Activated CD4-positive, alpha-beta T cell treated with anti-CD3 and anti-CD28 coated beads, Interleukin-2, amount 50 U/mL, for 24 hours (primary cell): ENCODE results near the gene KIF3A.
"Not testable (repeated sequence)": the region's sequence is repeated elsewhere in the genome, so short reads cannot be mapped to it uniquely, and the experiment has no call there.

Experiments
- DNase-seq, 2 donors: peaks; one replicate each; pipeline ENCODE4 v3.0.0-alpha.2; 2020; ENCODE audit warnings: low read depth in 1 of 2, low spot score in 1 of 2

Gene KIF3A

DNA sequence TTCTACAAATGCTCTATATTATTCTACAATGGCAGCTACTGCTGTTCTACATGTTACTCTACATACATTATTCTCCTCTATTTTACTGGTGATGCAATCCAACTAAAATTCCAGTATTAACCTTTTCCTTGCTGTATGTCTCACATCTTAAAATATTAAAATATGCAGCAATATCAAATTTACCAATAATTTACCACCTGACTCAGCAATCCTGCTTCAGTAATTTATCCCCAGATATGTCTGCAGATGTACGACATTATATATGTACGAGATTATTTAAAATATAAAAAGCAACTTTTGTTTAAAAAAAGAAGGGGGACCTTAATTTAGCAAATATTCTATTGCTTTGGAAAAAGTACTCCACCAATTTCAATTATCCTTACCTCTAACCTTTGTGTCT, 11.6 kb downstream of the KIF3A start:
- no peak for DNase-seq

DNA sequence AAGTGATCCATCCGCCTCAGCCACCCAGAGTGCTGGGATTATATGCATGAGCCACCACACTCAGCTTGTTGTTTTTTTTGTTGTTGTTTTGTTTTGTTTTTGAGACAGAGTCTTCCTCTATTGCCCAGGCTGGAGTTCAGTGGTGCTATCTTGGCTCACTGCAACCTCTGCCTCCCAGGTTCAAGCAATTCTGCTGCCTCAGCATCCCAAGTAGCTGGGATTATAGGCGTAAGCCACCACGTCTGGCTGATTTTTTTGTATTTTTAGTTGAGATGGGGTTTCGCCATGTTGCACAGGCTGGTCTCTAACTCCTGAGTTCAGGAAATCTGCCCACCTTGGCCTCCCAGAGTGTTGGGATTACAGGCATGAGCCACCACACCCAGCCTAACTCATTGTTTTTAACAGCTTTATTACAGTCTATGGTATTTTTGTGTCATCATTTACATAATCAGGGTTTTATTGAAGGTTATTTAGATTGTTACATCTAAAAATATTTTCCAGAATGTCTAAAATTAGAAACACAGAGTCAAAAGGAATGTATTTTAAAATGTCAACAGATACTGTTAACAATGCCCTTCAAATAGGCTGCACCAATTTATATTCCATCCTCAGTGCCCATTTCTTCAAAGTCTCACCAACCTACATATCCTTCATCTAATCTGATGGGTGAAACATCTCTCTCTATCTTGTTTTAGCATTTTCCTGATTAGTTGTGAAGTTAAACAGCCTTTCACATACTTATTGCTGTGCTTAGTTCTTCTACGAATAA, 18.6 kb downstream of the KIF3A start:
- DNase-seq, result no peak

DNA sequence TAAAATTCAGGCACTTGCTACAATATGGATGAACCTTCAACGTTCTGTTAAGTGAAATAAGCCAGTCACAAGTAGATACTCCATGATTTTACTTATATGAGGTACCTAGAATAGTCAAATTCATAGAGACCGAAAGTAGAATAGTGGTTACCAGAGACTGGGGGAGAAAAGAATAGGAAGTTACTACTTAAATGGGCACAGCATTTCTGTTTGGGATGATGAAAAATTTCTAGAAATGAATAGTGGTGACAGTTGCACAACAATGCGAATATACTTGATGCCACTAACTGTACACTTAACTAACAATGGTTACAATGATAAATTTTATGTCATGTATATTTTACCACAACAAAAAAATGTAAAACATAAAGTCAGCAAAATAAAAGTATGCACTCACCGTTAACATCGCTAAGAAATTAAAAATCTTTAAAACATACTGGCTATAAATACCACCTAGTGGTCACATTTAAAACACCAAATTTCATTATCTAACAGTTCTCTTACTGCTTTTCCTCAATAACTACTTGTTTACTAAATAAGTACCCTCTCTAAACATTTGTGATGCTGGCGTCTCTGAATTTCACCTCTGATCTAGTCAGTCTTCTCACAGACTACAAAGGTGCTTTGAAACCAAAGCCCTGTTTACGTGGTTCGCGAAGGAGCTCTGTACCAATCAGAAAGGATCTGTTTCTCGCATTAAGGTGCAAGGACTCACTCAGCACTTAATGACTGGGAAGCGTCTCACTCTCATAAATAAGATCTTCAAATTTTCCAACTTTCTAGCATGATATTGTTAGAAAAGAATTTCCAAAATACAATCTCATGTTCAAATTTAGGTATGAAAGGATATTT, 22.7 kb downstream of the KIF3A start:
- no peak for DNase-seq

DNA sequence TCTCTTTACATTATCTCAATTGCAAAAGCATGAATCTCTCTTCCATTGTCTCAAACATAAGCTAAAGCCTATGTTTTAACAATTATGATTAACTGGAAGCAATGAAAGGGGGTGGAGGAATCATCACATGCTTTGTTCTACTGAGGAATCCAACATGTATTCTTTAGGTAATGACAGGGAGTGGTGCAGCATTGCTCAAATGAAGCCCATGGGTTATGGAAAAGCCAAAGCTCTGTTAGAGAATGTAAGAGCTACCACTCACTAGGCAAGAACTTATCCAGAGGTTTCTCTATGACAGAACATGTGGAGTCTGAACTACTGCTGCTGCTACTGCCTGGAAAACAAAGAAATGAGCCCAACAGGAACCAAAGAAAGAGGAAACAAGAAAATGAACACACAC, 28.7 kb downstream of the KIF3A start:
- DNase-seq, result no peak

GRCh38 chr5:132704875-132705274, 32.5 kb downstream of the KIF3A start:
- DNase-seq, result no peak

- DNase-seq, result no peak
Observed at GRCh38 chr5:132695956-132696355, 41.4 kb downstream of the KIF3A start.

DNA sequence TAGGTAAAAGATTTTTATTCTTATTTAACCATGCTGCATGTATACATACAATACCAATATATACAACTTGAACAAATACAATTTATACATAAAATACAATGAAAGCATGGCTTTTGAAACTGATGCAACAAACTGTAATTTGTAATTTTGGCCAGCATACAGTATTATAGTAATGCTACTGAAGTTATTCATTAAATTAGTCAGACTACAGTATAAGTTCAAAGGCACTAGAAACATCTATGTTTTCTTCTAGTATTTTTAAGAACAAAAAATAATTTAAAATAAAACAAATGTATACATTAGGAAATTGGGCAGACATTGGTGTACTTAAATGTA, 44.7 kb downstream of the KIF3A start:
- no peak for DNase-seq

GRCh38 chr5:132691755-132692631, 45.4 kb downstream of the KIF3A start:
- not testable (repeated sequence) for DNase-seq

GRCh38 chr5:132690156-132690555, 47.2 kb downstream of the KIF3A start:
- no peak for DNase-seq

GRCh38 chr5:132689513-132689912, 47.8 kb downstream of the KIF3A start:
- no peak for DNase-seq

- no peak for DNase-seq
Observed at GRCh38 chr5:132688536-132689339, 48.6 kb downstream of the KIF3A start.

- DNase-seq, result no peak
Observed at GRCh38 chr5:132687995-132688394, 49.4 kb downstream of the KIF3A start.

GRCh38 chr5:132686193-132686592, 51.2 kb downstream of the KIF3A start:
- DNase-seq, result no peak

DNA sequence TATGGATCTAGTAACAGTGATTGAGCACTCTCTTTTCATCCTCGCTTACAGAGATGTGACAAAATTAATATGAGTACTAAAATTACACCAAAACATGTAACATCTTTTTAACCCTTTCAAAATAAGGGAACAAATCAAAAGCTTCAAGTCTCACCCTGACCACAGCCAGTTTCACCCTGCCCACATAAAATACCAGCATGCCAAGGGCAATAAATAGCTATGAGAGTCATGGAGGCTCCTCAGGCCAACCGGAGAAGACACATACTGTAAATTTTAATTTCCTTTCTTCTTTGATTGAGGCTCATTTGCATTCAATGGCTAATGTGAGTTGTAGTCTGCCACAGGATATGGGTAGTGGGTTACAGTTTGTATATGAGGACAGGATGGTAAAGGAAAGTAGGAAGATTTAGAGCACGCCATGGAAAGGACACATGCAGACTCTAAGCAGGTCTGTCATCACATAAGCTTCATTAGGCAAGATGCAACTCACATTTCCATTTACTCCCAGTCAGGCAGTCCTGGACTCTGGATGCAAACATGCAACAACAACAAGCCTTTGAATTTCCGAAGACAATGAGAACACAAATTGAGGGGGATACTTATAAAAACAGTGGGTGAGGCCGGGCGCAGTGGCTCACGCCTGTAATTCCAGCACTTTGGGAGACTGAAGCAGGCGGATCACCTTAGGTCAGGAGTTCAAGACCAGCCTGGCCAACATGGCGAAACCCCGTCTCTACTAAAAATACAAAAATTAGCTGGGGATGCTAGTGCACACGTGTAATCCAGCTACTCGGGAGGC, 52.2 kb downstream of the KIF3A start:
- DNase-seq, result no peak

DNA sequence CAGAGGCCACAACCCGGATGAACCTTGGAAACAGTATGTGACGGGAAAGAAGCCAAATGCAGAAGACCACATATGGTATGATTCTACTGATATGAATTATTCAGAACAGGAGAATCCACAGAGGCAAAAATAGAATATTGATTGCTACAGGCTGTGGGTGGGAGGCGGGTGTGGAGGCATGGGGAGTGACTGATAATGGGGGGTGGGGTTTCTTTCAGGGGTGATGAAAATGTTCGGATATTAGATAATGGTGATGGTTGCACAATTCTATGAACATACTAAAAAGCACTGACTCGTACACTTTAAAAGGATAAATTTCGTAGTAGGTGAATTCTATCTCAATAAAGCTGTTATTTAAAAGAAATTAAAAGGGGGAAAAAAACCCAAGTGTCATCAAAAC, 52.9 kb downstream of the KIF3A start:
- DNase-seq, result no peak

DNA sequence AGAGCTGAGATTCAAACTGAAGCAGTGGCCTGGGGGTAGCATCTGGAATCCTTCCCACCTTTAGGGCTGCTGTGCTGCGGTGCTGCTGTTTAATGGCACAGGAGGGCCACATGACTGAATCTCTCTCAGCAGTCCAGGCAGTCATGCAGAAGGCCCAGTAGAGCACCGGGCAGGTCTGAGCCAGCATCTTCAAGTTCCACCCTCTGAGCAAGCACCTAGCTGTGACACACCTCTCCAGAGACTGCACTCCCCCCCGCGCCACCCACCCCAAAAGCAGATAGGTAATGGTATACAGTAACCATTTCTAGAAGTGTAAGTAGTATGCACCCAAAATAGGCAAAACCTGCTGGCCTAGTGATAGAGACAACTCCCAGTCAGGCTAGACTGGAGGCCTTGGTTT, 55.4 kb downstream of the KIF3A start:
- DNase-seq, result no peak

DNA sequence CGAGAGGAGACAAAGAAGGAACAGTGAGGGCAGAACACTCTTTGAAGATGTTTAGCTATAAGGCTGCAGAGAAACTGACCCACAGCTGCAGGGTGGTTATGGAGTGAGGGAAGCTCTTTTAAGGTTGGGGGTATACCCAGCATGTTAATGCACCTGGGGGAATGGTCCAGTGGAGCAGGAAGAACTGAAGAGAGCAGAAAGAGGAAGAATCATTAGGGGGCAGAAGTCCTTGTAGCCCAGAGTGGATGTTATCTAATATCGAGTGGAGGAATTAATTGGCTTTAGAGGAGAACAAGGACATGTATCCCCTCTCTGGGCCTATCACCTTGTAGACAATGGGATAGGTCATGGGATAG, 55.9 kb downstream of the KIF3A start:
- DNase-seq, result no peak

- no peak for DNase-seq
Observed at GRCh38 chr5:132680780-132681475, 56.4 kb downstream of the KIF3A start.

- DNase-seq, result no peak
Observed at GRCh38 chr5:132679717-132680380, 57.5 kb downstream of the KIF3A start.
